GM19455 (cell line): ENCODE data around the gene CSF1R.
A peak's percentile ranks its signal among the peaks of the same experiment; 100 is the strongest.

Experiments
- ATAC-seq: cut with Tn5 transposase; IDR thresholded peaks from one replicate; pipeline ENCODE4 v1.9.1; 2021; ENCODE audit not compliant: unreplicated experiment

Gene CSF1R

DNA sequence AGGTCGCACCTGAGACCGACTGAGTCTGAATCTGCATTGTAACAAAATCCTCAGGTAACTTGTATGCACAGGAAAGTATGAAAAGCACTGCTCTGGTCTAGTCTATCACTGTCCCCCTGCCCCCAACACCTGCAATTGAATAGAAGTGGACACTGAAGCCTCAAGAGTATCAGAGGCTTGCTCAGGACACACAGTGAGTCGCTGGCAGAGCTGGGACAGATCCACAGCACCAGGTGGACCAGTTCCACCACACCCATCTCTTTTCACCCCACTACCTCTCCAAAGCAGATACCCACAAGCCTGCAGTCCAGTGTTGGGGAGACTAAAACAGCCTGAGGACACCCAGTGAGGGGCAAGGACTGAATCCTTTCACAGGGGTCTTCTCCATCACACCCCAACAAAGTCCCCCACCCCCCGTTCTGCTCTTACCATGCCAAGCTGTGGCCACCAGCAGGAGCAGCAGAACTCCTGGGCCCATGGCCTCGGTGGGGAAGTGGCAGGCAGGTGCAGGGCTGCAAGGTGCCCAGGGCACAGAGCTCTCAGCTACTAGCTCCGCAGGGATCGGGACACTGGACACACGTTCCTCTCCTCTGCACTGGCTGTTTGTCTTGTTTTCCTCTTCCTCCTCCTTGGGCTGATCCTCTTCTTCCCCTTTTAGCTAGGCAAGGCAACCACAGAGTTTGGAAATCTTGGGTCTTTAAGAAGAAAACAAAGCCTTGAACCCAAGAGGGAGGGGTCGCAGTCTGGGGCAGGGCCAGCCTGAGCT is at the start of gene CSF1R:
TSS of gene CSF1R (minus strand) at position 605 of the 766 bp plus-strand sequence. CDS start at position 478, 127 bp downstream.
- ATAC-seq = no peak

DNA sequence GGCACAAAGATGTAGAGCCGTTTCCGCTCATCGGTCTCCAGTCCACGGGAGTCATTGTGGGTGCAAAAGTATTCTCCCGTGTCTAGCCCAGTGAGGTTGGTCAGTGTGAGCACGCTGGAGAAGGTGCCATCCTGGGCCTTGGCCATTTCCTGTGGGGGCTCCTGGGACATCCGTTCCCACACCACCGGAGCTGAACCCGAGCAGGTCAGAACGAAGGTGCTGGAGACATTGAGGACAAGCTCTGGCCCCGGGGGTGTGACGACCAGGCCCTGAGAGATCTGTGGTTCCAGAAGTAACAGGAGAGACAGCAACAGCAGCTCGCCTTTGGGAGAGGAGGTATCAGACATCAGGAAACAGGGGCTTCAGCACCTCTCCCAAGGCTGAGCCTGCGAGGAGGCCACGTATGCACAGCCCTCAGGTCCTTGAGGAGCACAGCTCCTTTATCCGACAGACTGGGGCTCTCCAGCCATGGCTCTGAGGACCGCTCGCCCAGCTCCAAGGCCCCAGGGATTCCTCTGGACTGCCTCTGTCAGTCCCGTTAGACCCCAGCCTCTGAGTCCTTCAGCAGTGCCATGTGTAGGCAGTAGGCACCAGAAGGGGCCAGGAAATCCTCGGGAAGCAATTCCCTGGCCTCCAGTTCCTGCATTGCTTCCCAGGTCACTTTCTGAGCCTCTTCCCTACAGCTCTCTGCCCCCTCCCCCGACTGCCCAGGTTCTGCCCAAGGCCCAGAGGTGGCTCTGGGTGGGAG is 49.4 kb upstream of the CSF1R start:
- ATAC-seq = no peak

DNA sequence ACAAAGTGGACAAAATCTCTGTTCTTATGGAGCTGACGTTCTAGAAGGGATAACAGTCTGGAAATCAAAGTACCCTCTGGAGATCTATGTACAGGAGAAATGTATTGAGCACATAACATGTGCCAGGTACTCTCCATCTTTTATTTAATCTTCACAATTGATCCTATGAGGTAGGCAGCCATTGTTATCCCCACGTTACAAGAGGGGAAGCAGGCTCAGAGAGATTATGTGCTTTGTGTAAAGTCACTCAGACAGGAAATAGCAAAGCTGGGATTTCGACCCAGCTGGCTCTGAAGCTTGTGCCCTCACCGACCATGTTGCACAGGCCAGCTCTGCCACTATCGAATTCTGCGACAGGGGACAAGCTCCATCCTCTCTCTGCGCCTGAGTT is 47.8 kb upstream of the CSF1R start:
- ATAC-seq = no peak

DNA sequence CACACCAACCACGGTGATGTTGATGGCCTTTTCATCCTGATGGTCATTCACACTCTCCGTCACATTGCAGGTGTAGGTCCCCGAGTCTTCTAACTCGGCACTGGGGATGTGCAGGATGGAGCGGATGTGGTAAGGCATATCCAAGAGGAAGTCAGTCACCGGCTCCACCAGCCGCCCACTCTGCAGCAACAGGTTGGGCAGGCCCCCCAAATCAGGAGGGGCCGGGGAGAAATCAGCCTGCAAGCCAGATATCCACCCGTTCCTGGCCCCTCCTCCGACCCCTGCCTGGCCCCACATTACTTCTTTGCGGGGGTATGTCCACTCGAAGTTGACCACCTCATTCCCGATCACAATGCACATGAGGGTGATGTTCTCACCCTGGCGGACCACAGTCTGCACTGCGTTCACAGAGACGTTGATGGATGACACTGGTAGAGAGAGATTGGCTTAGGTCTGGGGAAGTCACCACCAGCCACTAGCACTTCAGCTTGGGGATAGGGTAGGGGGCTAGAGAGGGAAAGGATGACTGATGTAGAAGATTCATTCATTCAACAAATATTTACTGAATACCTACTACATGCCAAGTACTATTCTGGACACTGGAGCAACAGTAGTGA is 47.3 kb upstream of the CSF1R start:
- no peak for ATAC-seq

DNA sequence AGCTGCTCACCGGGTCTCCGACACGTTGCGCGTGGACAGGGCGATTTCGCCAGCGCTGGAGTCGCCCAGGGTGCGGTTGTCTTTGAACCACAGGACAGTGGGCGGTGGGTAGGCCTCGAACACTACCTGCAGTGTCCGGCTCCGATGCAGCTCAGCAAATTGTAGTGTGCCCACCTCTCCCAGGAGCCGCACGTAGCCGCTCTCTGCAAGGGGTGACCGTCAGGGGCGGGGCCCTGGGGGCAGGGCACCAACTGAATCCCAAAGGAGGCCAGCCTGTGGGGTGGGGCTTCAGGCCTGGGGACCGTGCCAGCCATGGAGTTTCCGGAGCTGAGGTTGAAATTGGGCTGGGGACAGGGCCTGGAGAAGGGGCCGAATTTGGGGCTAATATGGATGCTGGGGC is 46.4 kb upstream of the CSF1R start:
- no peak for ATAC-seq

DNA sequence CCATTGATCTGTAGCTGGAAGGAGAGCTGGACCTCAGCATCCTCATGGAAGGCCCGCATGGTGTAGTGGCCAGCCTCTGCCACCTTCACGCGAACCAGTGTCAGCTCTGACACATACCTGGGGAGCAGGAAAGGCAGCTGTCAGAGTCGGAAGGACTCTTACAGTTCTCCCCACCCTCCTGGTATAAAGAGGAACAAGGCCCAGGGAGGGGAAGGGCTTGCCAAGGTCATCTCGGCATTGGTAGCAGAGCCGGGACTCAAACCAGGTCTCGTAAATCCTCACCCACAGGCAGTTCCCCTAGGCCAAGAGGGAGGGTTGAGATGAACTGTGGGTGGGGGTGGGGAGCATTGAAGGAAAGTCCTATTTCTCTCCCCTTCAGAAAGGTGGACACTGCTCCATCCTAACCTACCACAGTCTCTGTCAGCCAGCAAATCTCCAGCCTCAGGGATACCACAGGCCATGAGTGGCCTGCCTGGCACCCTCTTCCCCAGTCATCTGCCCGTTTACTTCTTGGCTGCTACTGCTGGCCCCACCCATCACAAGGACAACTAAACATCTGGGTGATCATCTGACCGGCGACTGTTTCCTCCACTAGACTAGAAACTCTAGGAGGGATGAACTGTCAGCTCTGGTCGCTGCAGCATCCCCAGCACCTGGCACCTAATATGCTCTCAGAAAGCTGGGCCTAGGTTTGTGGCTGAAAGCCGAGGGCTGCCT is 45.8 kb upstream of the CSF1R start:
- no peak for ATAC-seq

DNA sequence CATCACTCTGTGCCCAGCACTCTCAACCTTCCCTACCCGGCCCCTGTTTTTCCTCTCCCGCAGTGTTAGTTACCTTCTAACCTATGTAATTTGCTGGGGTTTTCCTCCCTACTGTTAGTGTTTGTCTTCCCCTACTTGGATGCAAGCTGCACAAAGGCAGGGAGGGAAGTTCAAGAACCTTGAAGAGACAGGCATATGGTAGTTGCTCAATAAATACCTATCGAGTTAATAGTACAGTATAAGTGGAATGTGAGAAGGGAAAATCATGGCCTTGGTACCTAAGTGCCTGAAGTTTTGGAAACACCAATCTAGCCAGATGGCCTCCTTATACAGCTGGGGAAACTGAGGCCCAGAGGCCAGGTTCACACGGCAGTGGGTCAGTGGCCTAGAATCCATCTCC is 45.1 kb upstream of the CSF1R start:
- ATAC-seq = no peak

DNA sequence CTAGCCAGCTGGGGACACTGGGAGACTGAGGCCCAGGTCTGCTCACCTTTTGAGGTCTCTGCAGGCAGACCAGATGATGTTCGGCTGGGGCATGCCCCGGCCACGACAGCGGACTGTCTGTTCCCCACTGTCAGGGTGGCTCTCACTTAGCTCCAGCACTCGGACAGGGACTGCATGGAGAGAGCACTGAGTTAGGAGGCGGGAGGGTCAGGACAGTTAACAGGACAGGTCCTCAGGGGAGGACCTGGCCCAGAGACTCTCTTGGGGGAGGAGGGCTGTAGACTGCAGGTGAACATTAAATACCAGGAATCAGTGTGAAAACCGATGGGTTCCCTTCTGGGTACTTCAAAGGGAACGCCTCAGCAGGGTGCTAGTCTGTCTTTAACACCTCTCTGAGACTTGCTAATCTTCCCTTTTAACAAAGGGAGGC is 44.2 kb upstream of the CSF1R start:
- no peak for ATAC-seq

DNA sequence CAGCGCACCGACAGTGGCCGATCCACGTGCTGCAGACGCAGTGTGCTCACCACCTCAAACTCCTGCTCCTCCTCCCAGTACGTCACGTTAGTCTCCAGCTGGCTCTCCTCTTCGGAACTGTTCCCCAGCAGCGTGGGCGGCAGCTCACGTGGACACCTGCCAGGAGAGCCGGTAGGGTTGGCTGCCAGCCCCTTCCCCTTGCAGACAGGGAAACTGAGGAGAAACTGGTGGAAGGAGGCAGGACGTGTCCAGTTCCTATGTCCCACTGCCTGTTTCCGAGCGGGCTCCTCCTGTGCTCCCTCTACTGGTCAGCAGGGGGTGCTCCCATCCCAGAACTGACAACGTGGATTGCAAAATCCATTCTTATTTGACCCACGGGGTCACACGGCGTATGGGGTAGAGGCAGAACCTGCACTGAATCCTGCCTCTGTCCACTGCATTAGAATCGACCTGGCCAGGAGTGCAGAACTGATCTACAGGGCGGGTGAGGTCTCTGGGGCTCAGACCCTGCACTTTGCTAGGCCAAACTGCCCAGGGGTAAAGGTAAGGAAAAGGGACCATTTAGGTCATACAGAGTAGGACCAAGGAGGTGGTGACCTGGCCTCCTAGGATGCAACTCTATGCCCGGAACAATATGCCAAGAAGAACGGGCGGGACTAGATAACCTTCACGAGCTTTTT is 43.6 kb upstream of the CSF1R start:
- ATAC-seq = peak; percentile 63

DNA sequence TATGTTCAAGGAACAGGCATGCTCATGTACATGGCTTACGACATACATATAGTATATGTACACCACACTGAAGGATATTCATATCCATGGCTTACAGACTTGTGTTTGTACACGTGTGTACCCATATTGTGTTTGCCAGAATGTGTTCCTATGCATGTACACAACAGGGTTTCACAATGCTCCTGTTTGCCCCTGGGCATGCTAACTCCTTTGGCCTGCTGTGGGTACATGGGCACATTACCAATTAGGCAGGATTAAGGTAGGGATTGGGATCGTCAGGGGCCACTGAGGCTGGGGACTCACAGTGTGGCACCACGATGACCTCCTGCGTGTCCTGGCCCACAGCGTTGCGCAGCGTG is 43.1 kb upstream of the CSF1R start:
- no peak for ATAC-seq

DNA sequence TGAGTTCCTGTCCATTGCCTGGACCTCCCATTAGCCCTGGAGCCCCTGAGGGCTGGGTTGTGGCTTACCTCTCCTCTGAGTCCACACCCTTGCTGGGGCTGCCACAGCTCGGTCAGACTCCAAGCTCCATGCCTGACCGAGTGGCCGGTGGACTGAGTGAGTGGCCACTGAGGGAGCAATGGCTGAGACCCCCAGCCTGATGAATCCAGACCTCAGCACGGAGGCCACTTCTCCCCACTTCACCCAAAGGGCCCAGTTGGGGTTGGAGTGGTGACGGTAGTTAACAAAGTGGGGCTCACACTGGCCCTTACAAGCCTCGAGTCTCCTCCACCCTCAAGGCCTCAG is 40.5 kb upstream of the CSF1R start:
- no peak for ATAC-seq

DNA sequence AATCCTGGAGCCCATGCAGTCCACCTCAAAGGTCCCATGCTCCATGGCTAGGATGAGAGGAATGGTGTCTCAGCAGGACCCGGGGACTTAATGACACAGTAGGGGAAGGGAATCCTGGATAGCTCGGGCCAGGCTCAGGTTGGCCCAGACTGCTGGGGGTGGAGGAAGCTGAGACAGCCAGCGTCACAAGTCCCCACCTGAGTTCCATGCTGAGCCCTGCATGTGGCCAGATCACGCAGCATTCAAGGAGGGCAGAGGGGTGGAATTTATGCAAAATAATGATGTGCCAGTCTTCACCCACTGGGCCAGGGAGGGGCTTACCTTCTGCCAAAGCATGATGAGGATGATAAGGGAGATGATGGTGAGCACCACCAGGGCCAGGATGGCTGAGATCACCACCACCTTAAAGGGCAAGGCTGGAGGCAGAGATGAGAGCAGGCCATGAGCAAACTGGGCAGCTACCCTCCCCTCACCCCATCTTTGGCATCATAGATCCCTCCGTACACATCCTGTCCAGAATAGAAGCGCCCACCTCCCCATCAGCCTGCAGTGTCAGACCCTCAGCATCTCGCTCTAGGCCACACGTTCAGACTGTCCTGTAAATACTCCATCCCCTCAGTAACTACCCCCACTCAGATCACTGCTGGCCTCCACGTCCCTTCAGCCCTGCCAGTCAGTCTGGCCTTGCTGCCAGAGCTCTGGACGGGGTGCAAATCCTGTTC is 40.0 kb upstream of the CSF1R start:
- no peak for ATAC-seq

DNA sequence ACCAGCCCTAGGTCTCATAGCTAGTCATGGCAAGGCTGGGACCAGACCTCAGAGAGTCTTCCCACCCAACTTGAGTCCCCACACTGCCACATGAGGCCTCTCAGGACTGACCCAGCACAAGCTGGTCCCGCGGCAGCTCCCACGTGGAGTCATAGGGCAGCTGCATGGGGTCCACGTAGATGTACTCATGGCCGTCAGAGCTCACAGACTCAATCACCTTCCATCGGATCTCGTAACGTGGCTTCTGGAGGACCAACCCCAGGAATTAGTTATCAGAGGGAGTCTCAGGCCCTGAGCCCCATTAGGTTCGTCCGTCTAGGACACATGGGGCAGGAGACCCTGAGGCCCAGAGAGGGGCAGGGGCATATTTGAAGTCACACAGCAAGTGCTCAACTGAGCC is 39.0 kb upstream of the CSF1R start:
- no peak for ATAC-seq

DNA sequence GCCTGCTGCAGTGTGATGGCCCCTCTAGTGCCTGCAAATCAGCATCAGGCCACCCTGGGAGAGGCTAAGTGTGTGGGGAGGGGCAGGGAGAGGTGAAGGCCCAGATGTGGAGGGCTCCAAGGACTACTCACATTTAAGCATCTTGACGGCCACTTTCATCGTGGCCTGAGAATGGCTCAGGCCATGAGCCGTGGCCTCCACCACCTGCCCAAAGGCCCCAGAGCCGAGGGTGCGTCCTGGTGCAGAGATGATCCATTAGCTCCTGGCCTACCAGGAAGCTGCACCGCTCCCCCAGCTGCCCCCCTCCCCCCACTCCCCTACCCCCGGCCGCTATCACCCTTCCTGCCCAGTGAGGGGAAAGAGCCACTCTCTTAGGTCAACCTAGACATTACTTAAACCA is 38.2 kb upstream of the CSF1R start:
- ATAC-seq = no peak

DNA sequence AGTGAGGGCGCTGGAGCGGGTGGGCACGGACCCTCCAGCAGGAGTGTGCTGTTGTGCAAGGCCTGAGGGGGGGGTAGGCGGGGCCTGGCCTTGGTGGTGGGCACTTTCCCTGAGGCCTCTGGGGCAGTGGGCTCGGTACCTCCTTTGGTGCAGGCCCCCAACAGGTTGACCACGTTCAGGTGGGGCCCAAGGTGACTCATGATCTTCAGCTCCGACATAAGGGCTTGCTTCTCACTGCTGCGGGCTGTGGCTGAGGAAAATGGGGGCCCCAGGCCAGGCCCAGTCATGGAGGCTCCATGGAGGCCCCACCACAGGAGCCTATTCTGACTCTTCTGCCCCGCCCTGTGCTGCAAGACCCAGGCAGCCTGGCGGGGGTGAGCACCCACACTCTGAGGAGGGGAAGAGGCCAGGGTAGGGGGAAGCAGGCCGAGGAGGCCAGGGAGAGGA is 37.8 kb upstream of the CSF1R start:
- ATAC-seq = no peak

DNA sequence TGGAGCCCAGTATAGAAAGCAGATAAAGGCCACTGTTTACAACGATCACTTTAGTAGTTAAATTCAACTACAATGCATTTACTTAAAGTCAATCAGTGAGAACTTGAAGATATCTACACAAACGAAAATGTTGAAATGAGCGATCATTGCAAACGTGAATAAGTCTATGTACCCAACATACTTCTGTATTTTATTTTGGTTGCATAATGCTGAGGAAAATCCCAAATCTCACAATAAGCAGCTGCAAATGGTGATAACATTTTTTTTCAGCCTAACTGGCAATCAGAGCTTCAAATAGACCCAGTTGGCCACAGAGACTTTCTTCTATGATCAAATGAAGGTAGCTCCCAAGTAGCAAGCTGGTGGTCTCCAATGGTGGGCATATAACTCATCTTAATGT is 37.2 kb upstream of the CSF1R start:
- no peak for ATAC-seq

DNA sequence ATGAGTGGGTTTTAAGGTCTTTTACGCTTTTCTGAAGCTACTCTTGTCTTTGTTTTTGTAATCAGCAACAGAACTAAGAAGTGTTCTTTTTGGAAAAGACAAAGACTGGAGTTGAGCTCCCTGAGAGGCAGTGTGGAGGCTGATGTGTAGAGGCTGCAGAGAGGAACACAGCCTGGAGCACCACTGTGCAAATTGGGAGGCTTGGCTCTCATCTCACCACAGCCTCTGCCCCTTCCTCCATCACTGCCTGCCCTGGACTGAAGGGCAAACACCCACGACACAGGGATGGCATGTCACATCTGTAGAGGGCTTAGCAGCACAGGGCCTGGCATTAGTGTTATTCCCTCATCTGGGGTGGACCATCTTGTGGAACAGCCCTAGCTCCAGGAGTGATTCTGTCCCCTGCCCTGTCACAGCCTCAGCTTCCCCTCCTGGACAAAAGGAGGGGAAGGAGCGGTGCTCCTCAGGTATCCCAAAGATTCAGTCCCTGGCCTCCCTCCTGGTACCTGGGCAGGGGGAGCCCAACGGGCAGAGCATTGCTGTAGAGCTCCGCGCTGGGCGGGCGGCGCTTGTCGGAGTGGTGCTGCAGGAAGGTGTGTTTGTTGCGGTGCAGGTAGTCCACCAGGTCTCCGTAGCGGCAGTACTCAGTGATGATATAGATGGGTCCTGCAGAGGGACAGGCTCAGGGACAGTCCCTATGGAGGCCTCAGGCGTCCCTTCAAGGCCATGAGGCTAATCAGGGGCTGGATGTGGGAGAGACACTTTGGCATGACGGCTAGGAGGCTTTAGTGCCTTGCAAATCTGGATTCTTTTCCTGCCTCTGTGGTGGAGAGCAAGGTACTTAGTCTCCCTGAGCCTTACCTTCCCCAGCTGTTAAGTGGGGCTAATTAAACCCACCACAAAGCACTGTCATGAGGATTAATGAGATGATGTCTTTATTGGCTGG is 36.5 kb upstream of the CSF1R start:
- ATAC-seq = no peak

DNA sequence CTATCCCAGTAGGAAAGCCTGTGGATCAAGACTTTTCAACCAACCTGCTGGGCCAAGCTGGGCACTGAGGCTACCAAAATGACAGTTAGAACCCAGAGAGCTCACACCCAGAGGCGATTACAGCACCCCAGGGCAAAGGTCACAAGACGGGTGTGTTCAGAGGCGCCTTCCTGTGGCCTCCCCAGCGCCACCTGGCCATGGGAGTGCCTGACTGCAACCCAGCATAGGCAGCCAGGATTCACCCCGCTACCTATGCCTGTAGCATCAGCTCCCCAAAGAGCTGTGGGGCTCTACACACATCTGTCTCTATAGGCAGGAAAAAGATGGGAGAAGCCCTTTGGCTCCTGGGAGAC is 35.8 kb upstream of the CSF1R start:
- peak; percentile 65 for ATAC-seq

DNA sequence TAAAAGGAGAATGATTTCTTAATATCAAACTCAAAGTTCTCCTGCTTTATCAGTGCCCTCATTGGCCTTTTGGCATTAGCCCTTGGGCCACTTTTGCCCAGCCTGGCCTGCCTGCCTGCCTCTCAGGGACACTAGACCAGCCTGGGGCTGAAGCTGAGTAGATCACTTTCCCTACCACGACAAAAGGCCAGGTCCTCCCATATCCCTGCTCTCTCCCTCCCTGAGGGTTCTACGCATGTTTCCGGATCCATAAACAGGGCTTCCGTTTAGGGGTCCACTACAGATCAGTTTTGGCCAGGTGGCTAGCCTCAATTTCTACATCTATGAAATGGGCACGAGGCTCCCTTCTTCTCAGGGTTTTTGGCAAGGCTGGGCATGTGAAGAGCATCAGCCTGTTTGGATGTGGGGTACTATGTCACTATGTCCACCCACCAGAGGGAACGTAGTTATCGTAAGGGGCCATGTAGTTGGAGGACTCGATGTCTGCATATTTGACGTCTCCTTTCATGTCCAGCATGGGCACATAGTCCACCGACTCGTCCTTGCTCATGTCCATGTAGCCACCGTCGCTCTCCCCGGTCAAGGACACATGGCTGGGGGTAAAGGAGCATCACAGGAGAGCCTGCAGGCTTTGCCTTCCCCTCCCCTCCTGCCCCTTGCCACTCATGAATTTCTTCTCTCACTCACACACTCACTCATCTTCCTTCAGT is 35.2 kb upstream of the CSF1R start:
- no peak for ATAC-seq
